Loucy (cell line): ENCODE results near the gene EVA1B.

ENCODE experiments used
- EZH2phosphoT487 ChIP-seq: fragments of 200-600 bp; IDR thresholded peaks from 2 replicates; pipeline ENCODE4 v1.6.1; 2018; ENCODE audit warnings: antibody characterized with exemption, mild to moderate bottlenecking, moderate library complexity, borderline replicate concordance
- TF ChIP-seq, protein P1 (sequence below): fragments of 200-600 bp; sonication (generic); conservative IDR thresholded peaks from 2 replicates; pipeline ENCODE4 v1.5.1; 2014; ENCODE audit warnings: mild to moderate bottlenecking, antibody characterized with exemption, low read length

DNA sequence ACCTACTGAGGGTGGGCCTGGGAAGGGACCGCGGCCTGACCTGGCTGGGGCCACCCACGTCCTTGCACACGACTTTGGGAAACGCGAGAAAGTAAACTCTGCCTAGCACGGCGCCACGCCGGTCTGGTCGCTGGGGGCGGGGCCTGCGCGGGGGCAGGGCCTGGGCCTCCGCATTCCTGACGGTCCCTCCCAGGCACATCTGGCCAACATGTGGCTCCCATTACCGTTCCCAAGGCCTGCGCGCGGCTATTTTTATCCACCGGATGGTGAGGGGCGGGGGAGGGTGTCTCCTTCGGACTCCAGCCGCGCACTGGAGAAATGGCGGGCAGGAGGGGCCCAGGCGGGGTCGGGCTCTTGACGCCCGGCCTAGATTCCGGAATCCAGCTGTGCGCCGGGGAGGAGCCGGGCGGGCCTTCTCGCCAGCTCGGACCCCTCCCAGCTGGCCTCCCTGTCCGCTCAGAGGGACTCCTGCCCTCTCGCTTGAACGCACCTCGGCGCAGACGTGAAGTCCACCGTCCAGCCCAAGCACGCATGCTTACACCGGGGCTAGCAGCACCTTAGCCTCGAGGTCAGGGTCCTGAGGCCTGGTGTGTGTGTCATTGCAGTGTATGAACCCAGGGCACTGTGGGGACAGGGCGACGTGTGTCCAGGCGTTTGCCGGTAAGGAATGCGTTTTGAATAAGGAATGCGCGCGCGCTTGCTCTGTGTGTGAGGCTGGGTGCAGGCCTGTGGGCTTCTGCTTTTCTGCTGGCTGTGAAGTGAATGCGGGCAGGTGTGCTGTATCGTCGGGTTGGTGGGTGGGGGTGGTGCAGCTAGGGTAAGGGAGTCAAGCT is 2.1 kb downstream of the EVA1B start:
- TF ChIP-seq, protein P1, sequence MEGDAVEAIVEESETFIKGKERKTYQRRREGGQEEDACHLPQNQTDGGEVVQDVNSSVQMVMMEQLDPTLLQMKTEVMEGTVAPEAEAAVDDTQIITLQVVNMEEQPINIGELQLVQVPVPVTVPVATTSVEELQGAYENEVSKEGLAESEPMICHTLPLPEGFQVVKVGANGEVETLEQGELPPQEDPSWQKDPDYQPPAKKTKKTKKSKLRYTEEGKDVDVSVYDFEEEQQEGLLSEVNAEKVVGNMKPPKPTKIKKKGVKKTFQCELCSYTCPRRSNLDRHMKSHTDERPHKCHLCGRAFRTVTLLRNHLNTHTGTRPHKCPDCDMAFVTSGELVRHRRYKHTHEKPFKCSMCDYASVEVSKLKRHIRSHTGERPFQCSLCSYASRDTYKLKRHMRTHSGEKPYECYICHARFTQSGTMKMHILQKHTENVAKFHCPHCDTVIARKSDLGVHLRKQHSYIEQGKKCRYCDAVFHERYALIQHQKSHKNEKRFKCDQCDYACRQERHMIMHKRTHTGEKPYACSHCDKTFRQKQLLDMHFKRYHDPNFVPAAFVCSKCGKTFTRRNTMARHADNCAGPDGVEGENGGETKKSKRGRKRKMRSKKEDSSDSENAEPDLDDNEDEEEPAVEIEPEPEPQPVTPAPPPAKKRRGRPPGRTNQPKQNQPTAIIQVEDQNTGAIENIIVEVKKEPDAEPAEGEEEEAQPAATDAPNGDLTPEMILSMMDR, result no peak
- no peak for TF ChIP-seq EZH2phosphoT487
